ENCODE results near the gene STH. TPM values are rescaled to one million over a fixed set of nuclear protein-coding genes. Genes with fewer than 3 reads are reported as not detected.

Gene STH
- total RNA-seq, 1 donor from 2014 or later: not detected

DNA sequence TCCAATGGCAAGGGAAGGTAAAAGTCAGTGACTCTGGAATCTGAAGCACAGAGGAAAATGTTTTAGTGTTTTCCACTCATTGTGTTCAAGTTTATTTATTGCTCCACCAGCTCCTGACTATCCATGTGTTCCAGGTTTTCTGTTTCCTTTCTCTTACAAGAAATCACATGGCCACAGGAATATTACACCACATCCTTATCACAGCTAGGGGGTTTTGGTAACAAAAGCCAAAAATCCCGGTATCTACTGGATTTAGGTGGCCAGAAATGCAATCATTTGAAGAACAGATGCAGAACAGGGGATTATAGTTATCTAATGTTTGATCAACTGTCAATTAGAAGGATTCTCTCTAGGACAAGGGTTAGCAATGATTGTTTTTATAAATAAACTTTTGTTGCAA is 47.9 kb downstream of the STH start:
- Histone ChIP-seq H3K27me3 (ENCODE audit: control insufficient read depth in 3 of 3, insufficient read depth in 3 of 3, low read length in 3 of 3) (no peaks in the 10 kb centered on the region), H3K27ac (ENCODE audit: low read depth, low read length) (no peak overlapping the region), H3K9me3 (ENCODE audit: control insufficient read depth in 3 of 3, low read length in 3 of 3) (no peaks in the 10 kb centered on the region), H3K36me3 (ENCODE audit: control insufficient read depth in 3 of 3, insufficient read depth in 3 of 3, low read length in 3 of 3) (peaks cover 12 to 23% (median 19%) of the 10 kb centered on the region in 3 donors), H3K4me1 (ENCODE audit: control insufficient read depth in 3 of 3, insufficient read depth in 3 of 3, low read length in 3 of 3) (peaks cover 9 to 16% (median 15%) of the 10 kb centered on the region in 3 donors), H3K4me3 (ENCODE audit: low read length in 3 of 3) (no peak overlapping the region), H3K9ac (ENCODE audit: low read depth in 1 of 3, low read length in 3 of 3) (no peak overlapping the region)

DNA sequence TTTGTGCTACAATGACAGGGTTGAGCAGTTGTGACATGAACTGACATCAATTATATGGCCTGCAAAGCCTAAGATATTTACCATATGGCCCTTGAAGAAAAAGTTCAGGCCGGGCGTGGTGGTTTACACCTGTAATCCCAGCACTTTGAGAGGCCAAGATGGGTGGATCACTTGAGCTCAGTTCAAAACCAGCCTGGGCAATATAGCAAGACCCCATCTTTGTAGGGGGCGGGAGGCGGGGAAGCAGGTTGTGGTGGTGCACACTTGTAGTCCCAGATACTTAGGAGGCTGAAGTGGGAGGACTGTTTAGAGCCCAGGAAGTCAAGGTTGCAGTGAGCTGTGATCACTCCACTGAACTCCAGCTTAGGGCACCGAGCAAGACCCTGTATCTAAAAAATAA is 48.3 kb downstream of the STH start:
- Histone ChIP-seq H3K27me3 (ENCODE audit: control insufficient read depth in 3 of 3, insufficient read depth in 3 of 3, low read length in 3 of 3) (no peaks in the 10 kb centered on the region), H3K4me3 (ENCODE audit: low read length in 3 of 3) (no peak overlapping the region), H3K4me1 (ENCODE audit: control insufficient read depth in 3 of 3, insufficient read depth in 3 of 3, low read length in 3 of 3) (peaks cover 9 to 16% (median 15%) of the 10 kb centered on the region in 3 donors), H3K36me3 (ENCODE audit: control insufficient read depth in 3 of 3, insufficient read depth in 3 of 3, low read length in 3 of 3) (peaks cover 12 to 23% (median 19%) of the 10 kb centered on the region in 3 donors), H3K9ac (ENCODE audit: low read depth in 1 of 3, low read length in 3 of 3) (no peak overlapping the region), H3K27ac (ENCODE audit: low read depth, low read length) (no peak overlapping the region), H3K9me3 (ENCODE audit: control insufficient read depth in 3 of 3, low read length in 3 of 3) (no peaks in the 10 kb centered on the region)

DNA sequence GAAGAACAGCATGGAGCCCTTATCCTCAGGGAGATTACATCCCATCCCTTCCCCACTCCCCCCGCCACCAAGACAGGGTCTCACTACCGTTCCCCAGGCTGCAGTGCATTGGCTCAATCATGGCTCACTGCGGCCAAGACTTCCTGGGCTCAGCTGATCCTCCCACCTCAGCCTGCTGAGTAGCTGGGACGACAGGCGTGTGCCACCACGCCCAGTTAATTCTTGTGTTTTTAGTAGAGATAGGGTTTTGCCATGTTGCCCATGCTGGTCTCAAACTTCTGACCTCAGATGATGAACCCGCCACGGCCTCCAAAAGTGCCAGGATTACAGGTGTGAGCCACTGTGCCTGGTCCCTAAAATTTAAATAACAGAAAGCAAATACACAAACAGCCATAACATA is 48.8 kb downstream of the STH start:
- H3K27ac ChIP-seq (ENCODE audit: low read depth, low read length): no peak overlapping the region
- H3K4me3 ChIP-seq (ENCODE audit: low read length in 3 of 3): no peak overlapping the region
- no peak overlapping the region for H3K9ac ChIP-seq (ENCODE audit: low read depth in 1 of 3, low read length in 3 of 3)
- no peaks in the 10 kb centered on the region for H3K9me3 ChIP-seq (ENCODE audit: control insufficient read depth in 3 of 3, low read length in 3 of 3)
- H3K4me1 ChIP-seq (ENCODE audit: control insufficient read depth in 3 of 3, insufficient read depth in 3 of 3, low read length in 3 of 3): peaks cover 9 to 16% (median 15%) of the 10 kb centered on the region in 3 donors
- H3K27me3 ChIP-seq (ENCODE audit: control insufficient read depth in 3 of 3, insufficient read depth in 3 of 3, low read length in 3 of 3): no peaks in the 10 kb centered on the region
- H3K36me3 ChIP-seq (ENCODE audit: control insufficient read depth in 3 of 3, insufficient read depth in 3 of 3, low read length in 3 of 3): peaks cover 12 to 23% (median 19%) of the 10 kb centered on the region in 3 donors

Other genes with a start within 250 kb of the STH start
- gene CRHR1, start 214.9 kb upstream of the STH start, total RNA-seq: 0.52 TPM
- not detected for gene SPPL2C, start 154.4 kb upstream of the STH start, total RNA-seq
- gene MAPT, start 104.7 kb upstream of the STH start, total RNA-seq: 4.7 TPM
- 94.5 TPM for gene KANSL1, start 194.2 kb downstream of the STH start, total RNA-seq